GM12878 (cell line): Measurements from ENCODE around the gene PRSS8. TPM values are rescaled to one million over a fixed set of nuclear protein-coding genes. Genes with fewer than 3 reads are reported as not detected.
"Not testable (repeated sequence)": the region's sequence is repeated elsewhere in the genome, so short reads cannot be mapped to it uniquely, and the experiment has no call there.

Experiments used
- ATAC-seq: fragments of 200-7000 bp; cut with Tn5 transposase; 3 replicates; pipeline ENCODE4 v1.9.1; 2020; ENCODE audit warnings: mild to moderate bottlenecking, moderate library complexity
- BruUV-seq: library from RNA; stranded (reverse); fragments of 400-500 nt; replicated peaks from 2 replicates; lab custom pipeline; 2021; lab: Mats Ljungman, UMichigan
- CTCF ChIA-PET: fragments of 300-600 bp; sonication (Branson Sonifier 250); formaldehyde crosslinking; extraction: SDS; loops from one replicate; lab custom pipeline; 2021; ENCODE audit warnings: inconsistent platforms; lab: Yijun Ruan, JAX
- POLR2A ChIA-PET: fragments of 350-600 bp; formaldehyde crosslinking; extraction: SDS; loops from one replicate; lab custom pipeline; 2021; ENCODE audit warnings: inconsistent platforms; lab: Charles Lee
- RAD21 ChIA-PET: fragments of 300-600 bp; sonication (Branson Sonifier 250); formaldehyde crosslinking; loops from one replicate; lab custom pipeline; 2023; ENCODE audit warnings: antibody characterized with exemption; ENCODE audit not compliant: unreplicated experiment; lab: Charles Lee
- SMC1A ChIA-PET: fragments of 300-600 bp; sonication (Branson Sonifier 250); formaldehyde crosslinking; loops from one replicate; lab custom pipeline; 2023; ENCODE audit not compliant: unreplicated experiment, uncharacterized antibody; lab: Charles Lee
- DNase-seq: peaks from one replicate; pipeline ENCODE4 v3.0.0-alpha.2; 2011; ENCODE audit warnings: low read depth, low spot score
- FAIRE-seq: peaks from 3 replicates; lab custom pipeline; 2011; peaks lifted over from hg19 to GRCh38; lab: Jason Lieb, UNC
- H2AFZ ChIP-seq: 2 replicates; pipeline ENCODE4 v1.6.0; 2011; ENCODE audit warnings: low read depth, low read length, control low read depth; ENCODE audit not compliant: control insufficient read depth
- H3K27ac ChIP-seq: 2 replicates; pipeline ENCODE4 v1.5.1; 2011; ENCODE audit warnings: control low read depth; ENCODE audit not compliant: control insufficient read depth, insufficient read depth
- H3K27me3 ChIP-seq, 2 experiments: replicated peaks in 1 of 2; 2 replicates each; pipeline versions ENCODE4 v1.6.0 to v1.6.1; 2011; ENCODE audit warnings: low read length in 1 of 2; ENCODE audit not compliant: control insufficient read depth in 2 of 2, insufficient read depth in 2 of 2
- H3K36me3 ChIP-seq, 2 experiments: 2 replicates each; pipeline ENCODE4 v1.5.1; 2011; ENCODE audit warnings: low read length in 1 of 2; ENCODE audit not compliant: control insufficient read depth in 2 of 2, insufficient read depth in 2 of 2
- H3K4me1 ChIP-seq: 2 replicates; pipeline ENCODE4 v1.6.1; 2011; ENCODE audit warnings: mild to moderate bottlenecking, low read length, moderate library complexity, mixed read lengths; ENCODE audit not compliant: control insufficient read depth, insufficient read depth
- H3K4me2 ChIP-seq: 2 replicates; pipeline ENCODE4 v1.6.0; 2011; ENCODE audit warnings: control low read depth; ENCODE audit not compliant: control insufficient read depth, insufficient read depth
- H3K4me3 ChIP-seq: fragments of 200-600 bp; sonication (generic); 2 replicates; pipeline ENCODE4 v1.5.1; 2016
- H3K79me2 ChIP-seq: 2 replicates; pipeline ENCODE4 v1.6.0; 2011; ENCODE audit warnings: low read length; ENCODE audit not compliant: control insufficient read depth, insufficient read depth
- H3K9ac ChIP-seq: 2 replicates; pipeline ENCODE4 v1.8.0; 2011; ENCODE audit warnings: low read length, control low read depth, mixed read lengths; ENCODE audit not compliant: control insufficient read depth, insufficient read depth
- H3K9me3 ChIP-seq: replicated peaks from 3 replicates; pipeline ENCODE4 v1.5.1; 2011; ENCODE audit warnings: mild to moderate bottlenecking, low read length; ENCODE audit not compliant: control insufficient read depth, insufficient read depth
- H4K20me1 ChIP-seq: 2 replicates; pipeline ENCODE4 v1.6.0; 2011; ENCODE audit not compliant: control insufficient read depth, insufficient read depth
- CREM ChIP-seq: IDR thresholded peaks from 2 replicates; pipeline ENCODE4 v1.6.1; 2014; ENCODE audit warnings: antibody characterized with exemption, low read depth
- ESRRA ChIP-seq: IDR thresholded peaks from 2 replicates; pipeline ENCODE4 v1.6.1; 2012; ENCODE audit warnings: mild to moderate bottlenecking, low read length, improper control_type of control experiment
- NRF1 ChIP-seq: conservative IDR thresholded peaks from 2 replicates; pipeline ENCODE4 v1.6.1; 2011; ENCODE audit warnings: mild to moderate bottlenecking, low read depth, low read length, improper control_type of control experiment
- SPI1 ChIP-seq: IDR thresholded peaks from 2 replicates; pipeline ENCODE4 v1.6.1; 2011; ENCODE audit warnings: low read depth, mild to moderate bottlenecking, low read length, moderate library complexity, borderline replicate concordance; ENCODE audit not compliant: insufficient read depth
- WGBS: methylation state at CpG from one replicate; pipeline ENCODE4 v1.1.6; 2016; ENCODE audit warnings: low lambda C conversion rate; ENCODE audit not compliant: insufficient replicate concordance, insufficient coverage; ENCODE audit errors: missing lambda C conversion rate; 5-methylcytosine and 5-hydroxymethylcytosine counted together
- in situ Hi-C: fragments of 300-500 bp; cut with MboI; formaldehyde crosslinking; loops from 9 replicates; pipeline ENCODE4 v1.14.3; 2018; ENCODE audit warnings: mixed read lengths
- intact Hi-C: fragments of 100-400 bp; cut with micrococcal nuclease; formaldehyde crosslinking; loops from one replicate; pipeline ENCODE4 v1.14.2; 2022; ENCODE audit not compliant: unreplicated experiment
- polyA plus RNA-seq, 11 experiments: library from polyadenylated mRNA; depleted of rRNA in 4 of 11; unstranded in 6 of 11; stranded (reverse) in 5 of 11; fragments of >200 nt; fragmentation: Nextera tagmentation in 4 of 11; fragmentation: Illumina TruSeq in 1 of 11; extraction: Ambion mirVana in 4 of 11; extraction: Trizol in 1 of 11; gene quantifications; 1 replicate in 1 of 11; 2 replicates in 10 of 11; pipeline versions ENCODE4 v1.2.1 to v1.2.3, GENCODE V29; 2011 to 2016; ENCODE audit warnings: inconsistent platforms in 2 of 11, missing spikeins in 2 of 11, low read depth in 1 of 11
- total RNA-seq, 4 experiments: library from RNA; depleted of rRNA in 3 of 4; stranded (reverse); fragments of >200 nt in 3 of 4; fragmentation: Illumina TruSeq in 1 of 4; extraction: Trizol in 1 of 4; gene quantifications; 2 replicates each; pipeline versions ENCODE4 v1.2.1 to v1.2.3, GENCODE V29; 2013 to 2021
- TF ChIP-seq, protein P1 (sequence below): fragments of 450-650 bp; IDR thresholded peaks from 2 replicates; pipeline ENCODE4 v1.6.1; 2016; ENCODE audit warnings: mild to moderate bottlenecking

The PRSS8 gene
- total and polyA plus RNA-seq, 10 of the 15 experiments (the other 5 are each of a cell fraction or from before 2014, with no cell fraction given): 0.33 to 0.58 TPM; not detected in 8

DNA sequence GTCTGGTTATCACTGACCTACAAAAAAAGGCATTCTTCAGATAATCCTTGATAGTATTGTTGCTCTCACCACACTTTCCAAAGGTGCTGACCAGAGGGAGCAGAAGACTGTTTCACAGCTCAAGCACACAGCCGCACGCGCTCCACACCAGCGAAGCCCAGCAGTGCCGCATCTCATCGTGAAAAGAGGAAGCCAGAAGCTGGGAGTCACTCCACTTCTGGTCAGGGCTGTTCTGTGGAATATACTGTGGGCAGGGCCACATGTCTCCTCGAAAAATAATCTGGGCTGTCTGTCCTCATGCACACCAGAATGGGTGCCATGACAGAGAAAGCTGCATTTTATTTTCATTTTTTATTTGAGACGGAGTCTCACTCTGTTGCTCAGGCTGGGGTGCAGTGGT, 21.6 kb upstream of the PRSS8 start:
- no peaks in the 10 kb centered on the region for H3K9me3 ChIP-seq
- H3K36me3 ChIP-seq: no peaks in the 10 kb centered on the region
- no peak for FAIRE-seq
- H3K79me2 ChIP-seq: no peaks in the 10 kb centered on the region
- H4K20me1 ChIP-seq: no peaks in the 10 kb centered on the region
- peak; percentile 73 for ATAC-seq
- no peak overlapping the region; the same call in 1 of the 2 replicates for H2AFZ ChIP-seq
- no peak for DNase-seq
- H3K4me1 ChIP-seq: no peaks in the 10 kb centered on the region
- no peak overlapping the region; the same call in 1 of the 2 replicates for H3K4me2 ChIP-seq
- ChIA-PET POLR2A (interaction anchor here (0.6 to 1.9 kb wide), 6 partner anchors 15 to 217 kb away, joined by 3 to 10 read pairs (median 5); no protein-coding TSS in a partner anchor), CTCF (interaction anchor here (0.7 to 2.7 kb wide), 9 partner anchors 9 to 286 kb away, joined by 3 to 19 read pairs (median 3); partner anchors contain the start of gene ZNF843), RAD21 (interaction anchor here (0.6 to 3.4 kb wide), 3 partner anchors 15 to 226 kb away, joined by 3 to 11 read pairs (median 4); no protein-coding TSS in a partner anchor), SMC1A (interaction anchor here (0.7 to 2.8 kb wide), 6 partner anchors 13 to 284 kb away, joined by 3 to 7 read pairs (median 4); no protein-coding TSS in a partner anchor)
- no peak overlapping the region for H3K4me3 ChIP-seq
- intact Hi-C loops: no loop called here
- in situ Hi-C loops: no loop called here
- TF ChIP-seq, protein P1, sequence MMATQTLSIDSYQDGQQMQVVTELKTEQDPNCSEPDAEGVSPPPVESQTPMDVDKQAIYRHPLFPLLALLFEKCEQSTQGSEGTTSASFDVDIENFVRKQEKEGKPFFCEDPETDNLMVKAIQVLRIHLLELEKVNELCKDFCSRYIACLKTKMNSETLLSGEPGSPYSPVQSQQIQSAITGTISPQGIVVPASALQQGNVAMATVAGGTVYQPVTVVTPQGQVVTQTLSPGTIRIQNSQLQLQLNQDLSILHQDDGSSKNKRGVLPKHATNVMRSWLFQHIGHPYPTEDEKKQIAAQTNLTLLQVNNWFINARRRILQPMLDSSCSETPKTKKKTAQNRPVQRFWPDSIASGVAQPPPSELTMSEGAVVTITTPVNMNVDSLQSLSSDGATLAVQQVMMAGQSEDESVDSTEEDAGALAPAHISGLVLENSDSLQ: no peak
- TF ChIP-seq ESRRA (no peak), NRF1 (no peak), SPI1 (peak; percentile 61; the same call in 1 of the 2 replicates), CREM (no peak)
- no peaks in the 10 kb centered on the region for H3K27me3 ChIP-seq
- WGBS: 10% methylated on average over 8 of the region's 8 CpGs
- no TSS peak for BruUV-seq
- no peak overlapping the region for H3K9ac ChIP-seq
- H3K27ac ChIP-seq: no peak overlapping the region

DNA sequence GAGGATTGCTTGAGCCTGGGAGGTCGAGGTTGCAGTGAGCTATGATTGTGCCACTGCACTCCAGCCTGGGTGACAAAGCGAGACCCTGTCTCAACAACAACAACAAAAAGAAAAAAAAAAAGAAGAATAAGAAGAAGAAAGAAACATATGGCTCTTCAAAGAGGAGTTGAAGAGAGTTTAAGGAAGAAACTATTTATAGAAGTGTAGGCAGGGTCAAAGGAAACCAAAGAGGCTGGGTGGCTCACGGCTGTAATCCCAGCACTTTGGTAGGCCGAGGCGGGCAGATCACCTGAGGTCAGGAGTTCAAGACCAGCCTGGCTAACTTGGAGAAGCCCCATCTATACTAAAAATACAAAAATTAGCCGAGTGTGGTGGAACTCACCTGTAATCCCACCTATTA, 15.4 kb upstream of the PRSS8 start:
- H4K20me1 ChIP-seq, H3K4me1 ChIP-seq, H3K4me2 ChIP-seq, H3K4me3 ChIP-seq, H2AFZ ChIP-seq, H3K9ac ChIP-seq, H3K9me3 ChIP-seq, ATAC-seq, H3K27ac ChIP-seq, DNase-seq, FAIRE-seq, BruUV-seq, H3K36me3 ChIP-seq, H3K79me2 ChIP-seq, in situ Hi-C loops, POLR2A ChIA-PET, H3K27me3 ChIP-seq, intact Hi-C loops: not testable (repeated sequence)
- ChIA-PET CTCF (interaction anchor here (0.5 to 1.3 kb wide), 2 partner anchors 9 to 232 kb away, joined by 3 read pairs; no protein-coding TSS in a partner anchor), RAD21 (interaction anchor here (1.2 to 1.8 kb wide), 2 partner anchors 9 to 182 kb away, joined by 3 to 6 read pairs; no protein-coding TSS in a partner anchor), SMC1A (interaction anchor here (1.1 kb wide), 1 partner anchor 9 kb away, joined by 3 read pairs; no protein-coding TSS in a partner anchor)
- WGBS: 29% methylated on average over 5 of the region's 6 CpGs
